Measurements from ENCODE around the gene SPDYE4.

The SPDYE4 gene

DNA sequence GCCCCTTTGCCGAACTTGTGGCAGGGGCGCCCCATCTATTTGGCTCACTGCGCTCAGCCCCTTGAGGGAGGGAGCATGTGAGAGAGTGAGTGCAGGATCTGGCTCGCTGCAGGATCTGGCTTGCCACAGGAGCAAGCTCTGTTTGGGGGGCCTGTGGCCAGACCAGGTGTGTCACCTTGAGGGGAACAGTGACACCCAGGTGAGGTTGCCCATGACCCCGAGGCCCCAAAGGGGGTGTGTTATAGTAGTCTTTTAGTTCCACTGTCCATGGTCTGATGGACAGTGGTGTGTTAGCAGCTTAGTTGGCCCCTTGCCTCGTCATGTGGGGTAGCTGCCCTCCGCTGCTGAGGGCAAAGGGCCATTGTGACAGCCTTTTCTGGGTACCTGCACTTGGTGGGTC lies 55.3 kb downstream of the SPDYE4 start:
- H3K4me3 ChIP-seq (ENCODE audit: control insufficient read depth, low read depth, low read length) = no peak overlapping the region
- TF ChIP-seq, protein P1, sequence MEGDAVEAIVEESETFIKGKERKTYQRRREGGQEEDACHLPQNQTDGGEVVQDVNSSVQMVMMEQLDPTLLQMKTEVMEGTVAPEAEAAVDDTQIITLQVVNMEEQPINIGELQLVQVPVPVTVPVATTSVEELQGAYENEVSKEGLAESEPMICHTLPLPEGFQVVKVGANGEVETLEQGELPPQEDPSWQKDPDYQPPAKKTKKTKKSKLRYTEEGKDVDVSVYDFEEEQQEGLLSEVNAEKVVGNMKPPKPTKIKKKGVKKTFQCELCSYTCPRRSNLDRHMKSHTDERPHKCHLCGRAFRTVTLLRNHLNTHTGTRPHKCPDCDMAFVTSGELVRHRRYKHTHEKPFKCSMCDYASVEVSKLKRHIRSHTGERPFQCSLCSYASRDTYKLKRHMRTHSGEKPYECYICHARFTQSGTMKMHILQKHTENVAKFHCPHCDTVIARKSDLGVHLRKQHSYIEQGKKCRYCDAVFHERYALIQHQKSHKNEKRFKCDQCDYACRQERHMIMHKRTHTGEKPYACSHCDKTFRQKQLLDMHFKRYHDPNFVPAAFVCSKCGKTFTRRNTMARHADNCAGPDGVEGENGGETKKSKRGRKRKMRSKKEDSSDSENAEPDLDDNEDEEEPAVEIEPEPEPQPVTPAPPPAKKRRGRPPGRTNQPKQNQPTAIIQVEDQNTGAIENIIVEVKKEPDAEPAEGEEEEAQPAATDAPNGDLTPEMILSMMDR (IDR thresholded peaks at IDR 0.05; ENCODE audit: control insufficient read depth, insufficient read depth, low read depth, low read length, missing control alignments) = no peak
- no peak for DNase-seq (ENCODE audit: low read depth)

DNA sequence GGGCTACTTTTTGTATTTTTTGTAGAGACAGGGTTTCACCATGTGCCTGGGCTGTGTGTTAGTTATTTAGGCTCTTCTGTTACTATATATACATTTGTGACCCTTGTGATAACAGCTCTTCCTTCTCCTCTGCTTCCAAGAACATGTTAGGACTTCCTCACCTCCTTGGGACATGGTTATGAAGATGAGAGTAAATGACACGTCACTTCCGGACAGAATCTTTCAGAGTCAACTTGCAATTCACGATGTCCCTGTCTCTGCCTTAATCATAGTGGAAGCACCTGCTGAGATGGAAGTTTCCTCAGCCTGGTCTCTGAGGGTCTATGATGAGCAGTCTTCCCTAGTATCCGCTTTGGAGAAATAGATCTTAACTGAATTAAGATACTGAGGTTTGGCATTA lies 56.6 kb downstream of the SPDYE4 start:
- TF ChIP-seq, protein P1 (IDR thresholded peaks at IDR 0.05; ENCODE audit: control insufficient read depth, insufficient read depth, low read depth, low read length, missing control alignments) = no peak
- no peak overlapping the region for H3K4me3 ChIP-seq (ENCODE audit: control insufficient read depth, low read depth, low read length)
- no peak for DNase-seq (ENCODE audit: low read depth)

DNA sequence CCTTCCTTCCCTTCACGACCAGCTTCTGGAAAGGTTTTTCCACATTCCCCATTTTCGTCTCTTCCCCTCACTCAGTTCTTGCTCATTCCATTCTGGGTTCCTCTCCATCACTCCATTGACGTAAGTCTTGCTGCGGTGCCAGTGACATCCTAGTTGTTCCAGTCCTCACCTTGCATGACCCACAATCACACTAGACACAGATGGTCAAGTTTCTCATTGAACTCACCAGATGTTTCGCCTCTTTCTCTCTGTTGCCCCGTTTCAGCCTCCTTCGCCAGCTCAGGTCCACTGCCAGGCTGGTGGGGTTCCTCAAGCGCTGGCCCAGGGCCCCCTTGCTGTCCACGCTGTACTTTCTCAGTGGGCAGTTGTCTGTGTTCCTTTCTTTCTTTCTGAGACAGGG lies 57.1 kb downstream of the SPDYE4 start:
- DNase-seq (ENCODE audit: low read depth) = no peak
- no peak overlapping the region for H3K4me3 ChIP-seq (ENCODE audit: control insufficient read depth, low read depth, low read length)
- TF ChIP-seq, protein P1 (IDR thresholded peaks at IDR 0.05; ENCODE audit: control insufficient read depth, insufficient read depth, low read depth, low read length, missing control alignments) = no peak

Data from AG09309 (cell line).